GM23248 (cell line): ENCODE data around the gene PC.

Experiments
- EZH2 ChIP-seq: fragments of 200-600 bp; sonication (generic); IDR thresholded peaks from 2 replicates; pipeline ENCODE4 v1.6.1; 2018; ENCODE audit warnings: antibody characterized with exemption, mild to moderate bottlenecking; ENCODE audit not compliant: insufficient read depth, poor library complexity, severe bottlenecking
- EZH2phosphoT487 ChIP-seq: fragments of 200-600 bp; sonication (generic); IDR thresholded peaks from 2 replicates; pipeline ENCODE4 v1.6.1; 2018; ENCODE audit warnings: antibody characterized with exemption, moderate library complexity, mild to moderate bottlenecking, low read depth; ENCODE audit not compliant: insufficient read depth

DNA sequence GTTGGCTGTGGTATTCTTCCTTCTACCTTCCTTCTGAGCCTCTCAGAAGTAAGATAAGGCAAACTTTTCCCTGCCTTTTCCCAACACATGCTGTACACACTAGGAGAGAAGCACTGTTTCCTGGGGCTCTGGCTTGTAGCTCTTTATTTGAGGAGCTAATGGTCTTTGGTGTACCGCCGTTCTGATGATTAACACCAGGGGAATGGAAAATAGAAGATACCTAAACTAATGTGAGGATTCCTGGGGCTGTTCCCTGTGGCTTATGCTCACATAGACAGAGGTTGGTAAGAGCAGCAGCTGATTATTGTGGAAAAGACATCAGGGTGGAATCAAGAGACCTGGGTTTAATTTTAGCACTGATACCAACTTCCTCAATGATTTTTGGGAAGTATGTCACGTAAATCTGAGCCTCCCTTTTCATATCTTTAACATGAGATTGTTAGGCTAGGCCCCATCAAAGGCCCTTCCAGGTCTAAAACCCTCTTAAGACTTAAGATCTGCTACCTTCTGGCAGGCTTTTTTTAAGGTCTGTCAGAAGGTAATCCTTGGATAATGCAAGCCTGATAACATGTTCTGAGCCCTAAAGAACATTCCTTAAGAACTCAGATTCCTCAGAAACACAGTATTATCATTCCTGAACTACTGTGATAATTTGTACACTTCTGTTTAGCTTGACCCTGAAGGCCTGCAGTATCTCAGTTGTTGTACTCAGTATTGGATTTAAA lies 139.8 kb downstream of the PC start:
- no peak for TF ChIP-seq EZH2phosphoT487
- TF ChIP-seq EZH2: no peak
